Keratinocyte (primary cell): ENCODE results near the gene CAPN2.

Source experiments
- CTCF ChIP-seq, 3 experiments: IDR thresholded peaks in 1 of 3; conservative IDR thresholded peaks in 1 of 3; optimal IDR thresholded peaks in 1 of 3; 2 replicates in 2 of 3; 3 replicates in 1 of 3; pipeline versions ENCODE3 to v1.5.1; 2011; ENCODE audit warnings: low read length in 3 of 3, mild to moderate bottlenecking in 3 of 3, moderate library complexity in 2 of 3, control low read depth in 1 of 3, inconsistent platforms in 1 of 3; ENCODE audit not compliant: insufficient read depth in 2 of 3; ENCODE audit errors: extremely low read depth in 1 of 3
- EZH2 ChIP-seq: IDR thresholded peaks from one replicate; pipeline ENCODE4 v1.6.1; 2012; ENCODE audit warnings: inconsistent platforms, mild to moderate bottlenecking, low read length, moderate library complexity

GRCh38 chr1:223752721-223753515 is 40.6 kb downstream of the CAPN2 start:
- TF ChIP-seq CTCF (optimal IDR thresholded peaks at IDR 0.05 in 1 of 3, IDR thresholded peaks at IDR 0.05 in 1 of 3, conservative IDR thresholded peaks at IDR 0.05 in 1 of 3; ENCODE audit: extremely low read depth in 1 of 3, insufficient read depth in 2 of 3, low read length in 3 of 3) (no peak), EZH2 (no peak)
